Osteocyte (in vitro differentiated cells): Measurements from ENCODE around the gene RPS6KA6. TPM values are rescaled to one million over a fixed set of nuclear protein-coding genes. Genes with fewer than 3 reads are reported as not detected.

Experiments used
- DNase-seq: peaks from one replicate; pipeline ENCODE4 v3.0.0; 2021; ENCODE audit warnings: mixed read lengths; ENCODE audit not compliant: unreplicated experiment; ENCODE audit errors: extremely low spot score
- H3K27ac Mint-ChIP-seq: one replicate; pipeline ENCODE4 v1.8.0; 2021; ENCODE audit warnings: mild to moderate bottlenecking, mixed read lengths; ENCODE audit not compliant: unreplicated experiment
- H3K27me3 Mint-ChIP-seq: one replicate; pipeline ENCODE4 v1.8.0; 2021; ENCODE audit warnings: mixed read lengths; ENCODE audit not compliant: unreplicated experiment
- H3K36me3 Mint-ChIP-seq: one replicate; pipeline ENCODE4 v1.8.0; 2021; ENCODE audit warnings: mixed read lengths; ENCODE audit not compliant: unreplicated experiment
- H3K4me1 Mint-ChIP-seq: one replicate; pipeline ENCODE4 v1.8.0; 2021; ENCODE audit warnings: mixed read lengths; ENCODE audit not compliant: unreplicated experiment
- H3K4me3 Mint-ChIP-seq: one replicate; pipeline ENCODE4 v1.8.0; 2021; ENCODE audit warnings: mild to moderate bottlenecking, moderate library complexity, mixed read lengths; ENCODE audit not compliant: unreplicated experiment
- H3K9me3 Mint-ChIP-seq: one replicate; pipeline ENCODE4 v1.8.0; 2021; ENCODE audit warnings: mixed read lengths; ENCODE audit not compliant: unreplicated experiment
- CTCF ChIP-seq: fragments of 200-600 bp; sonication (generic); IDR thresholded peaks from 2 replicates; pipeline ENCODE4 v1.5.0; 2021; ENCODE audit warnings: antibody characterized with exemption, mild to moderate bottlenecking, moderate library complexity
- microRNA-seq: library from miRNA; unstranded; fragments of <30 nt; microRNA quantifications from one replicate; pipeline ENCODE4 v1.1.0, GENCODE V29; 2020; ENCODE audit not compliant: unreplicated experiment
- total RNA-seq: library from RNA; stranded (reverse); gene quantifications from 2 replicates; pipeline ENCODE4 v1.2.1, GENCODE V29; 2021

The RPS6KA6 gene
- total RNA-seq, 1 donor from 2014 or later, result 2.3 TPM

- Mint-ChIP-seq H3K27me3 (no peaks in the 10 kb centered on the region), H3K27ac (no peak overlapping the region), H3K9me3 (peaks cover 24% of the 10 kb centered on the region), H3K36me3 (no peaks in the 10 kb centered on the region), H3K4me1 (no peaks in the 10 kb centered on the region), H3K4me3 (no peak overlapping the region)
- no peak for TF ChIP-seq CTCF
- DNase-seq, result no peak
These were observed 123.8 kb downstream of the RPS6KA6 start for GRCh38 chrX:84064164-84064563.

- H3K4me1 Mint-ChIP-seq, result peaks cover 2% of the 10 kb centered on the region
- TF ChIP-seq CTCF, result no peak
- H3K36me3 Mint-ChIP-seq, result no peaks in the 10 kb centered on the region
- no peak overlapping the region for H3K4me3 Mint-ChIP-seq
- H3K27me3 Mint-ChIP-seq, result peaks cover 5% of the 10 kb centered on the region
- no peaks in the 10 kb centered on the region for H3K9me3 Mint-ChIP-seq
- no peak for DNase-seq
- no peak overlapping the region for H3K27ac Mint-ChIP-seq
These were observed 140.7 kb downstream of the RPS6KA6 start for GRCh38 chrX:84047339-84047738.

- H3K4me3 Mint-ChIP-seq, result no peak overlapping the region
- no peaks in the 10 kb centered on the region for H3K9me3 Mint-ChIP-seq
- H3K4me1 Mint-ChIP-seq, result peaks cover 2% of the 10 kb centered on the region
- no peak for DNase-seq
- TF ChIP-seq CTCF, result peak; percentile 71
- H3K27ac Mint-ChIP-seq, result no peak overlapping the region
- H3K36me3 Mint-ChIP-seq, result no peaks in the 10 kb centered on the region
- H3K27me3 Mint-ChIP-seq, result peaks cover 5% of the 10 kb centered on the region
These were observed 141.5 kb downstream of the RPS6KA6 start for GRCh38 chrX:84046403-84046984.

GRCh38 chrX:84044051-84044450 lies 143.9 kb downstream of the RPS6KA6 start:
- no peak overlapping the region for H3K4me3 Mint-ChIP-seq
- no peak for TF ChIP-seq CTCF
- no peak overlapping the region for H3K27ac Mint-ChIP-seq
- H3K36me3 Mint-ChIP-seq, result no peaks in the 10 kb centered on the region
- peaks cover 5% of the 10 kb centered on the region for H3K27me3 Mint-ChIP-seq
- peaks cover 12% of the 10 kb centered on the region for H3K9me3 Mint-ChIP-seq
- DNase-seq, result no peak
- peaks cover 2% of the 10 kb centered on the region for H3K4me1 Mint-ChIP-seq

Small RNA genes within 50 kb of the gene (microRNA-seq; reads per million reads assigned to microRNA genes)
- gene MIR548I4, result not detected
